AG04449 (cell line): ENCODE results near the gene STRN.

Experiments
- CTCF ChIA-PET: fragments of 350-600 bp; formaldehyde crosslinking; extraction: SDS; loops from one replicate; lab custom pipeline; 2021; ENCODE audit warnings: antibody characterized with exemption; lab: Yijun Ruan, JAX
- POLR2A ChIA-PET: fragments of 400-600, 350-600 bp; formaldehyde crosslinking; extraction: SDS; loops from one replicate; lab custom pipeline; 2020; ENCODE audit warnings: antibody characterized with exemption, inconsistent platforms; lab: Yijun Ruan, JAX
- DNase-seq: peaks from one replicate; pipeline ENCODE4 v3.0.0-alpha.2; 2010; ENCODE audit warnings: low read depth, low spot score
- H3K4me3 ChIP-seq: 2 replicates; pipeline ENCODE4 v1.5.1; 2011; ENCODE audit warnings: low read depth, mild to moderate bottlenecking, control low read depth, low read length
- TF ChIP-seq, protein P1 (sequence below): IDR thresholded peaks from one replicate; pipeline ENCODE4 v1.5.1; 2011; ENCODE audit warnings: mild to moderate bottlenecking, moderate library complexity, low read length, control low read depth, inconsistent platforms; ENCODE audit not compliant: insufficient read depth; ENCODE audit errors: missing control alignments

Gene STRN

DNA sequence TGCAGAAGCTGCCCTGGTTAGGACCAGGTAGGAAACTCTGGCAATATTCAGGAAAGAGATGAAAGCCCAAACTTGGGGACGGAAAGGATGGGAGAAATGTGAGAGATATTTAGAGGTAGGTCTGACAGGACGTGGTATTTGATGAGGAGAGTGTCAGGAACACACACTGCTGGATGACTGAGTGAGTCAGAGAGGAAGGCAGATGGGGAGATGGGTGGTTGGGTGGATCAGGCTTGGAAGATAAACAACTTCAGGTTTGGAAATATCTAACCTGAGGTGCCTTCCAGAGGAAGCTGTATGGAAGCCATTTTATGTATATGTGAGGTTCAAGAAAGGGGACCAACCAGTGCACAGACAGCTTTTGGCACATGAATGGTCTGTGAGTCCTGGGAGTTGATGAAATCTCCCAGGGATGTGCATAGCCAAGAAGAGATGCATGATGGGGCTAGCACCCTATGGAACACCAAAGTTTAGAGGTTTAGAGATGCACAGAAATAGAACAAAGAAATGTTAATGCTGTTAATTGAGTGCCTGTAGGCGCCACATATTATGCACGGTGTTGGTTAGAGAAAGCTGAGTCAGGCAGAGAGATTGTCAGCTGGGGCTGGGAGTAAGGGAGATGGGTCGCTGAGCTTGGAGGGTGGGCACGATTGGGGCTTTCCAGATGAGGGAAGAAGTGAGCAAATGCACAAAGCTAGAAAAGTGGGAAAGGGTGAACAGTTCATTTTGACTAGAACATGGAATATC lies 168.8 kb downstream of the STRN start:
- ChIA-PET CTCF (interaction anchor here (31.1 kb wide), 1 partner anchor 22 kb away, joined by 545 read pairs; no protein-coding TSS in a partner anchor), POLR2A (no interaction called here)
- TF ChIP-seq, protein P1, sequence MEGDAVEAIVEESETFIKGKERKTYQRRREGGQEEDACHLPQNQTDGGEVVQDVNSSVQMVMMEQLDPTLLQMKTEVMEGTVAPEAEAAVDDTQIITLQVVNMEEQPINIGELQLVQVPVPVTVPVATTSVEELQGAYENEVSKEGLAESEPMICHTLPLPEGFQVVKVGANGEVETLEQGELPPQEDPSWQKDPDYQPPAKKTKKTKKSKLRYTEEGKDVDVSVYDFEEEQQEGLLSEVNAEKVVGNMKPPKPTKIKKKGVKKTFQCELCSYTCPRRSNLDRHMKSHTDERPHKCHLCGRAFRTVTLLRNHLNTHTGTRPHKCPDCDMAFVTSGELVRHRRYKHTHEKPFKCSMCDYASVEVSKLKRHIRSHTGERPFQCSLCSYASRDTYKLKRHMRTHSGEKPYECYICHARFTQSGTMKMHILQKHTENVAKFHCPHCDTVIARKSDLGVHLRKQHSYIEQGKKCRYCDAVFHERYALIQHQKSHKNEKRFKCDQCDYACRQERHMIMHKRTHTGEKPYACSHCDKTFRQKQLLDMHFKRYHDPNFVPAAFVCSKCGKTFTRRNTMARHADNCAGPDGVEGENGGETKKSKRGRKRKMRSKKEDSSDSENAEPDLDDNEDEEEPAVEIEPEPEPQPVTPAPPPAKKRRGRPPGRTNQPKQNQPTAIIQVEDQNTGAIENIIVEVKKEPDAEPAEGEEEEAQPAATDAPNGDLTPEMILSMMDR: no peak
- DNase-seq: no peak
- H3K4me3 ChIP-seq: no peak overlapping the region
